Retinal pigment epithelial cell (primary cell): ENCODE data around the gene CGNL1.

Experiments
- DNase-seq: peaks from one replicate; pipeline ENCODE4 v3.0.0-alpha.2; 2010; ENCODE audit warnings: low read depth
- H3K4me3 ChIP-seq: 2 replicates; pipeline ENCODE4 v1.5.1; 2011; ENCODE audit warnings: mild to moderate bottlenecking, low read length, control low read depth, moderate library complexity
- TF ChIP-seq, protein P1 (sequence below): conservative IDR thresholded peaks from 2 replicates; pipeline ENCODE4 v1.5.1; 2011; ENCODE audit warnings: low read depth, low read length, control low read depth, inconsistent platforms

The CGNL1 gene

GRCh38 chr15:57575363-57575762 is 199.1 kb downstream of the CGNL1 start:
- no peak overlapping the region for H3K4me3 ChIP-seq
- DNase-seq, result no peak
- TF ChIP-seq, protein P1, sequence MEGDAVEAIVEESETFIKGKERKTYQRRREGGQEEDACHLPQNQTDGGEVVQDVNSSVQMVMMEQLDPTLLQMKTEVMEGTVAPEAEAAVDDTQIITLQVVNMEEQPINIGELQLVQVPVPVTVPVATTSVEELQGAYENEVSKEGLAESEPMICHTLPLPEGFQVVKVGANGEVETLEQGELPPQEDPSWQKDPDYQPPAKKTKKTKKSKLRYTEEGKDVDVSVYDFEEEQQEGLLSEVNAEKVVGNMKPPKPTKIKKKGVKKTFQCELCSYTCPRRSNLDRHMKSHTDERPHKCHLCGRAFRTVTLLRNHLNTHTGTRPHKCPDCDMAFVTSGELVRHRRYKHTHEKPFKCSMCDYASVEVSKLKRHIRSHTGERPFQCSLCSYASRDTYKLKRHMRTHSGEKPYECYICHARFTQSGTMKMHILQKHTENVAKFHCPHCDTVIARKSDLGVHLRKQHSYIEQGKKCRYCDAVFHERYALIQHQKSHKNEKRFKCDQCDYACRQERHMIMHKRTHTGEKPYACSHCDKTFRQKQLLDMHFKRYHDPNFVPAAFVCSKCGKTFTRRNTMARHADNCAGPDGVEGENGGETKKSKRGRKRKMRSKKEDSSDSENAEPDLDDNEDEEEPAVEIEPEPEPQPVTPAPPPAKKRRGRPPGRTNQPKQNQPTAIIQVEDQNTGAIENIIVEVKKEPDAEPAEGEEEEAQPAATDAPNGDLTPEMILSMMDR, result no peak

GRCh38 chr15:57578288-57578900 is 202.1 kb downstream of the CGNL1 start:
- TF ChIP-seq, protein P1, result no peak
- H3K4me3 ChIP-seq, result no peak overlapping the region
- DNase-seq, result no peak

- no peak for DNase-seq
- TF ChIP-seq, protein P1, result no peak
- no peak overlapping the region for H3K4me3 ChIP-seq
Observed at GRCh38 chr15:57580428-57580827, 204.1 kb downstream of the CGNL1 start.

DNA sequence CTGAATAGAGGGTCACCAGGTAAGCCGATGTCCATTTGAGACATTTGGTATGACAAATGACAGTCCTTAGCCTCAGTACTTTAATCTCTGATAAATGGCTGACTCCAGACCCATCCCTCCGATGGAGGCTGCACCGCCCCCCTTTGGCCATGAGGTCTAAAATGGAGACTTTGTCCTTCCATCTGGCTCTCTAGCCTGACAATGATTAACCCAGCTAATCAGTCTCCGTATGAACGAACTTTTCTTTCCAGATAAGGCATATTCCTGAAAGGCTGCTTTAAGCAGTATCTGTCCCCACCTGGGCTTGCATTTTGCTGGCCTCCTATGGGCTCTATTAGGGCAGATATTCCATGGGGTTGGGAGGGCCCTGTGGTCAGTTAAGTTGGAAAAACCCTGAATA is 204.6 kb downstream of the CGNL1 start:
- DNase-seq, result no peak
- TF ChIP-seq, protein P1, result no peak
- H3K4me3 ChIP-seq, result no peak overlapping the region

DNA sequence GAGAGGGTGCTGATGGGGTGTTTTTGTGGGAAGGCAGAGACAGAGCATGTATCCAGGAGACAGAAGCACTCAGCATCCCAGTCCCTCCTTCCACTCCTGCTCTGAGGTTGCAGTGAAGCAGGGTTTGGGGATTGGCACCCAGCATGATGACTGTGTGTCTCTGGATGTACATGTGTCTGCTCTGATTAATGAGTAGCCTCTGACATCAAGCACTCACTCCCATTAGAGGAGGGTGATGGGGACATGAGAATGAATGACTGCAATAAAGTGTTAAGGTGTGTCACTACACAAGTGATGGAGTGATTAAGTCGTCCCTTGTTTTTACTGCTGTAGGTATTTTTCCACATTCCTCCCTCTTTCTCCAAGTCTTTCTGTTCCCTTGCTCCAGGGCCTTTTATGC is 205.8 kb downstream of the CGNL1 start:
- DNase-seq, result no peak
- TF ChIP-seq, protein P1, result no peak
- no peak overlapping the region for H3K4me3 ChIP-seq

DNA sequence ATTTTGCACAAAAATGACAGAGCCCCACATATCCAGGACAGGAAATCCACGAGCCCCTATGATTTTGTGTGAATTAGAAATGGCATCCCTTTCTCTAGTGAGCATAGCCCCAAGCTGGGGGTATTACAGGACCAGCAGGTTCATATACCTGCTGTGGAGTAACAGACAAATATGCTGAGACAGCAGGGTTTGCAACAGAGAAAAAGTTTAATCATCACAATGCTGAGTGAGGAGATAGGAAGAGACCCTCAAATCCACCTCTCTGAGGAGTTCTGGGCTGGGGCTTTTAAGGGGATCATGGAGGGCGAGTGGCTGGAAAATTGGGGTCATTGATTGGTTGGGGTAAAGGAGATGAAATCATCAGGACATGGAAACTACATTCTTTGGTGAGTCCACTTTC is 207.0 kb downstream of the CGNL1 start:
- DNase-seq, result no peak
- no peak overlapping the region for H3K4me3 ChIP-seq
- TF ChIP-seq, protein P1, result no peak

DNA sequence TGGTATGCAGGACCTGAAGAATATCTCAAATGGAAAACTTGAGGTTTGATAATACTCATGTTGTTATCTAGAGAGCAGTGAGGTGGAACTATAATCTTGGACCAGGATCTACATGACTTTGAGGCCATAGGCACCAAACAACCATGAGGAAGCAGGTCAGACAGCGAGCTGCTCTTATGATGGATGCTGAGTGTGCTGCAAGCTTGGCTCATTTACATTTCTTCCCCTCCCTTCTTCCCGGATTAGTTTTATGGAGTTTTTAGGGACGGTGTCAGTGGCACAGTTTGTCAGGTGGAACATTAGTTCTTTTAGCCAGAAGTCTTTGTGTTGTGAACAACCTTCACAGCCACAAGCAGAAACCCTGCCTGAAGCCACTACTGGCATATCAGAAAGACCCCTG is 207.4 kb downstream of the CGNL1 start:
- H3K4me3 ChIP-seq, result no peak overlapping the region
- no peak for DNase-seq
- TF ChIP-seq, protein P1, result no peak
